H1 (cell line): ENCODE measurements around the gene TMEM116. TPM values are rescaled to one million over a fixed set of nuclear protein-coding genes. Genes with fewer than 3 reads are reported as not detected.

Experiments
- CTCF ChIA-PET: fragments of 300-600 bp; sonication (Branson Sonifier 250); formaldehyde crosslinking; loops from one replicate; lab custom pipeline; 2021; ENCODE audit not compliant: partially characterized antibody; lab: Charles Lee
- POLR2A ChIA-PET: fragments of 300-600 bp; sonication (Branson Sonifier 250); formaldehyde crosslinking; loops from one replicate; lab custom pipeline; 2021; ENCODE audit warnings: inconsistent platforms; ENCODE audit not compliant: partially characterized antibody; lab: Charles Lee
- DNase-seq, 2 experiments: peaks; one replicate each; pipeline versions ENCODE4 v3.0.0 to v3.0.0-alpha.2; 2010 to 2022; ENCODE audit warnings: low spot score in 2 of 2, low read depth in 1 of 2, mixed read lengths in 1 of 2
- FAIRE-seq: peaks from 2 replicates; lab custom pipeline; 2011; peaks lifted over from hg19 to GRCh38; lab: Jason Lieb, UNC
- H2AFZ ChIP-seq: 2 replicates; pipeline ENCODE4 v1.8.1; 2012; ENCODE audit warnings: low read length, inconsistent platforms
- H2AK5ac ChIP-seq: 2 replicates; pipeline ENCODE4 v1.6.1; 2013; ENCODE audit warnings: low read depth, low read length
- H2BK120ac ChIP-seq: replicated peaks from 2 replicates; pipeline ENCODE3; 2013; ENCODE audit warnings: low read depth, low read length, inconsistent platforms
- H2BK12ac ChIP-seq: 2 replicates; pipeline ENCODE4 v1.6.1; 2013; ENCODE audit warnings: low read depth, low read length
- H2BK15ac ChIP-seq: 2 replicates; pipeline ENCODE4 v1.6.1; 2013; ENCODE audit warnings: low read length
- H2BK20ac ChIP-seq: 2 replicates; pipeline ENCODE4 v1.6.1; 2013; ENCODE audit warnings: low read length
- H2BK5ac ChIP-seq: 2 replicates; pipeline ENCODE4 v1.6.1; 2013; ENCODE audit warnings: low read depth, low read length
- H3K14ac ChIP-seq: 2 replicates; pipeline ENCODE4 v1.6.1; 2013; ENCODE audit warnings: inconsistent platforms; ENCODE audit not compliant: insufficient read length
- H3K18ac ChIP-seq: 2 replicates; pipeline ENCODE4 v1.6.1; 2013; ENCODE audit warnings: low read length; ENCODE audit errors: extremely low read depth
- H3K23ac ChIP-seq: 2 replicates; pipeline ENCODE4 v1.6.1; 2013; ENCODE audit warnings: inconsistent platforms; ENCODE audit not compliant: insufficient read length
- H3K23me2 ChIP-seq: 2 replicates; pipeline ENCODE4 v1.6.1; 2013; ENCODE audit warnings: low read depth, low read length
- H3K27ac ChIP-seq: 2 replicates; pipeline ENCODE4 v1.6.1; 2011; ENCODE audit warnings: low read depth, low read length, inconsistent platforms
- H3K27me3 ChIP-seq, 4 experiments: replicated peaks in 1 of 4; 1 replicate in 1 of 4; 2 replicates in 3 of 4; pipeline versions ENCODE4 v1.6.1 to v1.8.1; 2011 to 2013; ENCODE audit warnings: low read length in 3 of 4, mild to moderate bottlenecking in 3 of 4, inconsistent platforms in 2 of 4, mixed read lengths in 2 of 4, moderate library complexity in 1 of 4; ENCODE audit not compliant: control insufficient read depth in 3 of 4, insufficient read depth in 3 of 4; ENCODE audit errors: extremely low read depth in 1 of 4
- H3K36me3 ChIP-seq, 4 experiments: 2 replicates each; pipeline versions ENCODE4 v1.6.1 to v1.8.1; 2011 to 2013; ENCODE audit warnings: mild to moderate bottlenecking in 4 of 4, low read length in 3 of 4, moderate library complexity in 2 of 4, control low read depth in 1 of 4, inconsistent platforms in 1 of 4; ENCODE audit not compliant: insufficient read depth in 4 of 4, control insufficient read depth in 2 of 4
- H3K4ac ChIP-seq: replicated peaks from 2 replicates; pipeline ENCODE3; 2013; ENCODE audit warnings: low read length, low read depth, mixed read lengths, inconsistent platforms; ENCODE audit not compliant: insufficient read length
- H3K4me1 ChIP-seq, 4 experiments: replicated peaks in 1 of 4; 1 replicate in 1 of 4; 2 replicates in 3 of 4; pipeline versions ENCODE4 v1.6.1 to v1.8.1; 2011 to 2013; ENCODE audit warnings: low read length in 3 of 4, inconsistent platforms in 2 of 4, mixed read lengths in 1 of 4; ENCODE audit not compliant: insufficient read depth in 4 of 4, control insufficient read depth in 3 of 4
- H3K4me2 ChIP-seq, 2 experiments: 2 replicates each; pipeline versions ENCODE4 v1.6.1 to v1.8.1; 2011 to 2013; ENCODE audit warnings: low read depth in 2 of 2, low read length in 2 of 2, control low read depth in 1 of 2, inconsistent platforms in 1 of 2, mild to moderate bottlenecking in 1 of 2; ENCODE audit not compliant: insufficient read depth in 1 of 2
- H3K4me3 ChIP-seq, 4 experiments: fragments of 200-600, 300-600 bp in 1 of 4; sonication (generic), shearing (Covaris generic), sonication (Bioruptor Twin) in 1 of 4; 2 replicates each; pipeline versions ENCODE4 v1.5.1 to v1.8.1; 2011 to 2016; ENCODE audit warnings: low read length in 4 of 4, low read depth in 3 of 4, control low read depth in 2 of 4, inconsistent platforms in 2 of 4, mild to moderate bottlenecking in 2 of 4, mixed read lengths in 1 of 4, moderate library complexity in 1 of 4; ENCODE audit not compliant: insufficient read depth in 2 of 4; ENCODE audit errors: extremely low read depth in 1 of 4
- H3K56ac ChIP-seq: replicated peaks from 2 replicates; pipeline ENCODE3; 2013; ENCODE audit warnings: low read depth, mild to moderate bottlenecking, mixed read lengths, low read length, inconsistent platforms; ENCODE audit not compliant: insufficient read length
- H3K79me1 ChIP-seq: 2 replicates; pipeline ENCODE4 v1.6.1; 2013; ENCODE audit warnings: low read depth, low read length, control low read depth
- H3K79me2 ChIP-seq, 2 experiments: 2 replicates each; pipeline versions ENCODE4 v1.6.1 to v1.8.1; 2012 to 2013; ENCODE audit warnings: low read length in 2 of 2, mild to moderate bottlenecking in 2 of 2, inconsistent platforms in 1 of 2; ENCODE audit not compliant: insufficient read depth in 2 of 2, control insufficient read depth in 1 of 2
- H3K9ac ChIP-seq, 4 experiments: replicated peaks in 1 of 4; 1 replicate in 1 of 4; 2 replicates in 3 of 4; pipeline versions ENCODE4 v1.6.1 to v1.8.1; 2011 to 2013; ENCODE audit warnings: low read depth in 3 of 4, low read length in 3 of 4, control low read depth in 2 of 4, mild to moderate bottlenecking in 2 of 4, moderate library complexity in 2 of 4, inconsistent platforms in 1 of 4; ENCODE audit errors: extremely low read depth in 1 of 4
- H3K9me3 ChIP-seq, 2 experiments: 2 replicates each; pipeline versions ENCODE4 v1.6.1 to v1.8.1; 2012 to 2013; ENCODE audit warnings: mild to moderate bottlenecking in 2 of 2, moderate library complexity in 2 of 2, control low read depth in 1 of 2, inconsistent platforms in 1 of 2, low read depth in 1 of 2, low read length in 1 of 2, mixed read lengths in 1 of 2; ENCODE audit not compliant: insufficient read depth in 2 of 2
- H4K20me1 ChIP-seq, 2 experiments: replicated peaks in 1 of 2; 2 replicates each; pipeline versions ENCODE3 to v1.8.1; 2011 to 2013; ENCODE audit warnings: inconsistent platforms in 2 of 2, low read length in 2 of 2, mild to moderate bottlenecking in 1 of 2; ENCODE audit not compliant: insufficient read depth in 2 of 2, control insufficient read depth in 1 of 2
- H4K5ac ChIP-seq: 2 replicates; pipeline ENCODE4 v1.6.1; 2013; ENCODE audit warnings: low read length, low read depth, mixed read lengths, inconsistent platforms; ENCODE audit not compliant: insufficient read length
- H4K8ac ChIP-seq: 2 replicates; pipeline ENCODE4 v1.8.0; 2013; ENCODE audit warnings: mild to moderate bottlenecking, moderate library complexity, low read length, inconsistent platforms; ENCODE audit not compliant: insufficient read depth; ENCODE audit errors: extremely low read depth
- H4K91ac ChIP-seq: replicated peaks from 2 replicates; pipeline ENCODE3; 2013; ENCODE audit warnings: low read length, mixed read lengths, inconsistent platforms; ENCODE audit not compliant: insufficient read length
- ATF2 ChIP-seq: IDR thresholded peaks from 2 replicates; pipeline ENCODE4 v1.6.1; 2012; ENCODE audit warnings: low read length, inconsistent platforms
- PHF8 ChIP-seq: fragments of 200-600 bp; sonication (generic); conservative IDR thresholded peaks from 2 replicates; pipeline ENCODE4 v1.7.1; 2012; ENCODE audit warnings: low read depth, mild to moderate bottlenecking, inconsistent platforms, low read length, moderate library complexity
- WGBS, 2 experiments: shearing (Covaris generic) in 1 of 2; methylation state at CpG; one replicate each; pipeline versions ENCODE4 v1.1.6 to v1.1.7; 2013 to 2015; ENCODE audit warnings: low lambda C conversion rate in 2 of 2, mixed read lengths in 2 of 2, inconsistent platforms in 1 of 2, low coverage in 1 of 2, missing lambda C conversion rate in 1 of 2; ENCODE audit not compliant: insufficient replicate concordance in 2 of 2, insufficient coverage in 1 of 2, insufficient read length in 1 of 2; ENCODE audit errors: extremely low coverage in 1 of 2, missing lambda C conversion rate in 1 of 2; 5-methylcytosine and 5-hydroxymethylcytosine counted together
- polyA plus RNA-seq, 7 experiments: library from polyadenylated mRNA; depleted of rRNA in 3 of 7; stranded (reverse) in 5 of 7; unstranded in 2 of 7; fragments of >200 nt in 5 of 7; fragments of 200-250 nt in 2 of 7; gene quantifications; 1 replicate in 5 of 7; 2 replicates in 1 of 7; 4 replicates in 1 of 7; pipeline versions ENCODE4 v1.2.1 to v1.2.3, GENCODE V29; 2011 to 2013; ENCODE audit warnings: missing spikeins in 2 of 7, mixed read lengths in 2 of 7
- total RNA-seq: library from RNA; stranded (reverse); fragmentation: NEBNext Ultra II Directional; extraction: Animal tissue kit (Norgen Biotek cat#: 25700); gene quantifications from 2 replicates; pipeline ENCODE4 v1.2.1, GENCODE V29; 2021

TMEM116 gene
- total and polyA plus RNA-seq, 2 of the 8 experiments (the other 6 are each of a cell fraction or from before 2014, with no cell fraction given), result 8.1 to 25.2 TPM

GRCh38 chr12:111887926-111888745 is 124.8 kb downstream of the TMEM116 start:
- H3K23ac ChIP-seq, result no peak overlapping the region
- no peak overlapping the region for H3K56ac ChIP-seq
- H3K23me2 ChIP-seq, result no peaks in the 10 kb centered on the region; the same call in 1 of the 2 replicates
- no peak overlapping the region for H3K14ac ChIP-seq
- no peak overlapping the region for H2BK5ac ChIP-seq
- no peak overlapping the region for H2AFZ ChIP-seq
- ChIA-PET POLR2A (interaction anchor here (0.5 to 2.7 kb wide), 5 partner anchors 14 to 103 kb away, joined by 3 to 6 read pairs (median 3); no protein-coding TSS in a partner anchor), CTCF (interaction anchor here (0.6 to 1.9 kb wide), 4 partner anchors 19 to 1475 kb away, joined by 3 to 4 read pairs (median 4); no protein-coding TSS in a partner anchor)
- H3K18ac ChIP-seq, result no peak overlapping the region
- peaks cover 0 to 4% of the 10 kb centered on the region in 2 experiments for H4K20me1 ChIP-seq
- H3K9me3 ChIP-seq, result no peaks in the 10 kb centered on the region
- H3K9ac ChIP-seq, result no peak overlapping the region
- no peak overlapping the region for H2BK12ac ChIP-seq
- no peak overlapping the region for H2BK20ac ChIP-seq
- H2AK5ac ChIP-seq, result no peak overlapping the region
- no peak overlapping the region for H3K4me2 ChIP-seq
- H2BK15ac ChIP-seq, result no peak overlapping the region
- 94% methylated on average over 11 of the region's 11 CpGs; no CpG with 5 or more reads in 1 of the 2 experiments for WGBS, 2 experiments
- FAIRE-seq, result no peak
- no peak for TF ChIP-seq PHF8
- no peak for TF ChIP-seq ATF2
- TF ChIP-seq, all 59 proteins: peak for 0
- no peak overlapping the region for H2BK120ac ChIP-seq
- H3K4ac ChIP-seq, result no peak overlapping the region
- H3K4me1 ChIP-seq, result no peaks in the 10 kb centered on the region
- H3K4me3 ChIP-seq, result no peak overlapping the region
- no peak for DNase-seq
- no peak overlapping the region for H4K8ac ChIP-seq
- H3K27me3 ChIP-seq, result no peaks in the 10 kb centered on the region
- no peak overlapping the region for H4K91ac ChIP-seq
- H3K79me1 ChIP-seq, result no peaks in the 10 kb centered on the region
- H3K79me2 ChIP-seq, result no peaks in the 10 kb centered on the region
- peaks cover 38 to 90% (median 72%) of the 10 kb centered on the region in 4 experiments for H3K36me3 ChIP-seq
- H4K5ac ChIP-seq, result no peak overlapping the region
- no peak overlapping the region for H3K27ac ChIP-seq
